ENCODE data around the gene IQCM.

- no peak for TF ChIP-seq CTCF (conservative IDR thresholded peaks at IDR 0.05 in 1 of 2, IDR thresholded peaks at IDR 0.05 in 1 of 2; ENCODE audit: extremely low read depth in 1 of 2, insufficient read depth in 1 of 2, low read depth in 1 of 2, low read length in 2 of 2)
- no peak for TF ChIP-seq EZH2 (IDR thresholded peaks at IDR 0.05; ENCODE audit: borderline replicate concordance, low read length)
Observed at GRCh38 chr4:149741186-149741831, 74.3 kb downstream of the IQCM start.
